Muscle of arm (tissue), 12 donors: ENCODE results near the gene EDN3. TPM values are rescaled to one million over a fixed set of nuclear protein-coding genes. Genes with fewer than 3 reads are reported as not detected.
"Not testable (repeated sequence)": the region's sequence is repeated elsewhere in the genome, so short reads cannot be mapped to it uniquely, and the experiment has no call there.

ENCODE experiments used
- DNase-seq: peaks from one replicate; pipeline ENCODE4 v3.0.0-alpha.2; 2013
- polyA plus RNA-seq, 12 donors: library from polyadenylated mRNA; unstranded; fragments of 120-200 nt; gene quantifications; one replicate each; pipeline ENCODE4 v1.2.1, GENCODE V29; 2013; ENCODE audit not compliant: insufficient read length in 12 of 12

EDN3 gene
- polyA plus RNA-seq, 12 donors: 22.0 to 37.9 (median 31.3) TPM; not detected in 1

GRCh38 chr20:59333260-59333845 is 32.9 kb downstream of the EDN3 start:
- no peak for DNase-seq

GRCh38 chr20:59333951-59334350 is 33.5 kb downstream of the EDN3 start:
- DNase-seq: no peak

GRCh38 chr20:59334651-59335300 is 34.4 kb downstream of the EDN3 start:
- DNase-seq: peak; percentile 48

- DNase-seq: no peak
Observed at GRCh38 chr20:59335377-59335776, 35.0 kb downstream of the EDN3 start.

GRCh38 chr20:59336540-59336939 is 36.1 kb downstream of the EDN3 start:
- no peak for DNase-seq

GRCh38 chr20:59338444-59338843 is 38.0 kb downstream of the EDN3 start:
- DNase-seq: not testable (repeated sequence)

- no peak for DNase-seq
Observed at GRCh38 chr20:59340201-59340885, 39.9 kb downstream of the EDN3 start.

GRCh38 chr20:59341285-59342022 is 41.0 kb downstream of the EDN3 start:
- DNase-seq: not testable (repeated sequence)

GRCh38 chr20:59342023-59342957 is 41.9 kb downstream of the EDN3 start:
- DNase-seq: no peak

GRCh38 chr20:59346061-59346460 is 45.6 kb downstream of the EDN3 start:
- DNase-seq: no peak

GRCh38 chr20:59349277-59349676 is 48.9 kb downstream of the EDN3 start:
- DNase-seq: no peak

- no peak for DNase-seq
Observed at GRCh38 chr20:59350330-59351156, 50.1 kb downstream of the EDN3 start.

GRCh38 chr20:59351157-59352040 is 51.0 kb downstream of the EDN3 start:
- DNase-seq: no peak

- no peak for DNase-seq
Observed at GRCh38 chr20:59352541-59352940, 52.1 kb downstream of the EDN3 start.

- no peak for DNase-seq
Observed at GRCh38 chr20:59352990-59353389, 52.6 kb downstream of the EDN3 start.

GRCh38 chr20:59354460-59354859 is 54.0 kb downstream of the EDN3 start:
- no peak for DNase-seq

GRCh38 chr20:59355242-59355641 is 54.8 kb downstream of the EDN3 start:
- DNase-seq: no peak

GRCh38 chr20:59356662-59357165 is 56.3 kb downstream of the EDN3 start:
- no peak for DNase-seq

GRCh38 chr20:59358793-59359192 is 58.4 kb downstream of the EDN3 start:
- not testable (repeated sequence) for DNase-seq
